Cardiac fibroblast (primary cell): ENCODE measurements around the gene CD4.

Experiments
- DNase-seq, 2 donors: peaks; one replicate each; pipeline versions ENCODE4 v3.0.0 to v3.0.0-alpha.2; 2010; ENCODE audit warnings: low read depth in 2 of 2
- H3K4me3 ChIP-seq, 2 donors: replicated peaks in 1 of 2; 1 replicate in 1 of 2; 2 replicates in 1 of 2; pipeline ENCODE4 v1.5.1; 2011; ENCODE audit warnings: low read depth in 2 of 2, low read length in 2 of 2, mild to moderate bottlenecking in 2 of 2, moderate library complexity in 1 of 2
- TF ChIP-seq, protein P1 (sequence below): IDR thresholded peaks from one replicate; pipeline ENCODE4 v1.5.1; 2011; ENCODE audit warnings: low read depth, mild to moderate bottlenecking, low read length, inconsistent platforms

The CD4 gene

DNA sequence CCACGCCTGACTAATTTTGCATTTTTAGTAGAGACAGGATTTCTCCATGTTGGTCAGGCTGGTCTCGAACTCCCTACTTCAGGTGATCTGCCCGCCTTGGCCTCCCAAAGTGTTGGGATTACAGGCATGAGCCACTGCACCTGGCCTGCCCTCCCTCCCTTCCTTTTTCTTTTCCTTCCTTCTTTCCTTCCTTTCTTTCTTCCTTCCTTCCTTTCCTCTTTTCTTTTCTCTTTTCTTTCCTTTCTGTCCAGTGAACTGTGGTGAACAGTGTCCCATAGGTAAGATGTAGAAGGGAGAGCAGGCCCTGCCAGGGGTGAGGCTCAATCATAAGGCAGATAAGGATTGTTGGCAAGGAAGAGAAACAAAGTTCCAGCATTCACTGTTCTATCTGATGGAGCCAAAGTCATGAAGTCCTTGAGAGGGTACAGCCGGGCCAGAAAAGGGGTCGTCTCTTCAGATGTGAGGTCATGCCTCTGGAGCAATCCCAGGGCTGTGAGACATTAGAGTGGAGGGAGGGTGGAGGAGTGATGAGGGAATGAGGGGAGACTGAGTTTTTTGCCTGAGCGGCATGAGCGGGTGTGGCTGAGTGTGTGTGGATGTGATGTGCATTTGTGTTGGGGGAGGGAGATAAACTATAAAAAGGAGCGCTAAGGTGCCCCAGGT, 32.2 kb upstream of the CD4 start:
- DNase-seq: no peak
- TF ChIP-seq, protein P1, sequence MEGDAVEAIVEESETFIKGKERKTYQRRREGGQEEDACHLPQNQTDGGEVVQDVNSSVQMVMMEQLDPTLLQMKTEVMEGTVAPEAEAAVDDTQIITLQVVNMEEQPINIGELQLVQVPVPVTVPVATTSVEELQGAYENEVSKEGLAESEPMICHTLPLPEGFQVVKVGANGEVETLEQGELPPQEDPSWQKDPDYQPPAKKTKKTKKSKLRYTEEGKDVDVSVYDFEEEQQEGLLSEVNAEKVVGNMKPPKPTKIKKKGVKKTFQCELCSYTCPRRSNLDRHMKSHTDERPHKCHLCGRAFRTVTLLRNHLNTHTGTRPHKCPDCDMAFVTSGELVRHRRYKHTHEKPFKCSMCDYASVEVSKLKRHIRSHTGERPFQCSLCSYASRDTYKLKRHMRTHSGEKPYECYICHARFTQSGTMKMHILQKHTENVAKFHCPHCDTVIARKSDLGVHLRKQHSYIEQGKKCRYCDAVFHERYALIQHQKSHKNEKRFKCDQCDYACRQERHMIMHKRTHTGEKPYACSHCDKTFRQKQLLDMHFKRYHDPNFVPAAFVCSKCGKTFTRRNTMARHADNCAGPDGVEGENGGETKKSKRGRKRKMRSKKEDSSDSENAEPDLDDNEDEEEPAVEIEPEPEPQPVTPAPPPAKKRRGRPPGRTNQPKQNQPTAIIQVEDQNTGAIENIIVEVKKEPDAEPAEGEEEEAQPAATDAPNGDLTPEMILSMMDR: no peak
- no peak overlapping the region for H3K4me3 ChIP-seq

DNA sequence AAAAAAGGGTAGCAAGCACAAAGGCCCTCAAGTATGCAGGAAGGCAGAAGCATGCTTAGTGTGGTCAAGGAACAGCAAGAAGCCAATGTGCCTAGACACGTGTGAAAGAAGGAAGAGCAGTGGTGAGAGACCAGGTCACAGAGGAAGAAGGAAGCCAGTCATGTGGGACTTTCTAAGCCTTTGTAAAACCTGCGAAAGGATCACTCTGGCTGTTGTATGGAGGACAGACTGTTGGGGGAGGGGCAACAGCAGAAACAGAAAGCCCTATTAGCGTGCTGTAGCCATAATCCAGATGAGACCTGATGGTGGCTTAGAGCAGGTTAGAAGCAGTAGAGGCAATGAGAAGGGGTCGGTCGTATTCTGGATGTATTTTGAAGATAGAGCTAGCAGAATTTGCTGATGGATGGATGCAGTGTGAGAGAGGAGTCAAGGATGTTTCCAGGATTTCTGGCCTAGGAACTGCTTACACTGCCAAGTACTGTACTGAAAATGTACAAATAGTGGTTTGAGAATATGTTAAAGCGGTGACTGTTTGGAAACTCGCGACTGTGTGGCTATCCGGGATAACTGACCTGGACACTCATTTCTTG, 30.7 kb upstream of the CD4 start:
- DNase-seq: no peak
- TF ChIP-seq, protein P1: no peak
- no peak overlapping the region for H3K4me3 ChIP-seq

DNA sequence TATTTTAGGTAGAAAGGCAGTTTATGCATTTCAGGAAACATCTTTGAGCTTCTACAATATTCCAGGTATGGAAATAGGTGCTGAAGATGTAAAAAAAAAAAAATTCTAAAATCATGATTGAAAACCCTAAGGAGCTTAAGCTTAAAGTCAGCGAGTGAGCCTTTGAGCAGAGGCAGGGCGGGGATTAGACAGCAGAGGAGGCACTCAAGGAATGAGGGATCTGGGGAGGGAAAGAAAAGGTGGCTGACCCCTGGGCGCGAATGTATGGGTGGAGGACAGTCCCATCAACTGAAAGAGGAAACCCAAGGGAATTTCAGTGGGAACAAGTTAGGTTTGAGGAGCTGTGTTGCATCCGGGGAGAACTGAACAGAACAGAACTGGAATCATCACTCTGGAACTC, 29.6 kb upstream of the CD4 start:
- TF ChIP-seq, protein P1: no peak
- H3K4me3 ChIP-seq: no peak overlapping the region
- no peak for DNase-seq

DNA sequence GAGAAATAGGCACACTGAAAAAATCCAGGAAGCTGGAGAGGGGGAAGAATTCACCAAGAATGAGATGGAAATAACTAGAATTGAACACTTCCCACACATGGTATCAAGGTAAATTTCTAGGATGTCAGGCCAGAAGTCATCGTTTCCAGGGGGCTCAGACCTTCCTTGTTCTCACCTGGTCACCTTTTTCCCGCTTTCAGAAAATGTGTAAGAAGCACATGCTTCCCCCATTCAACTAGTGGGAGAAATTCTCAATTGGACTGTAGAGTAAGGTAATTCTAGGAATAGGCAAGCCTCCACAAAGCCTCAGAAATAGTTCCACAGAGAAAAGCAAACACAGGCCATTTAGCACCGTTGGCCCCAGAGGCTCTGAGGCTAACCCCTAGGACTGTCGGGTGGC, 25.9 kb upstream of the CD4 start:
- H3K4me3 ChIP-seq: no peak overlapping the region
- no peak for DNase-seq
- TF ChIP-seq, protein P1: no peak

DNA sequence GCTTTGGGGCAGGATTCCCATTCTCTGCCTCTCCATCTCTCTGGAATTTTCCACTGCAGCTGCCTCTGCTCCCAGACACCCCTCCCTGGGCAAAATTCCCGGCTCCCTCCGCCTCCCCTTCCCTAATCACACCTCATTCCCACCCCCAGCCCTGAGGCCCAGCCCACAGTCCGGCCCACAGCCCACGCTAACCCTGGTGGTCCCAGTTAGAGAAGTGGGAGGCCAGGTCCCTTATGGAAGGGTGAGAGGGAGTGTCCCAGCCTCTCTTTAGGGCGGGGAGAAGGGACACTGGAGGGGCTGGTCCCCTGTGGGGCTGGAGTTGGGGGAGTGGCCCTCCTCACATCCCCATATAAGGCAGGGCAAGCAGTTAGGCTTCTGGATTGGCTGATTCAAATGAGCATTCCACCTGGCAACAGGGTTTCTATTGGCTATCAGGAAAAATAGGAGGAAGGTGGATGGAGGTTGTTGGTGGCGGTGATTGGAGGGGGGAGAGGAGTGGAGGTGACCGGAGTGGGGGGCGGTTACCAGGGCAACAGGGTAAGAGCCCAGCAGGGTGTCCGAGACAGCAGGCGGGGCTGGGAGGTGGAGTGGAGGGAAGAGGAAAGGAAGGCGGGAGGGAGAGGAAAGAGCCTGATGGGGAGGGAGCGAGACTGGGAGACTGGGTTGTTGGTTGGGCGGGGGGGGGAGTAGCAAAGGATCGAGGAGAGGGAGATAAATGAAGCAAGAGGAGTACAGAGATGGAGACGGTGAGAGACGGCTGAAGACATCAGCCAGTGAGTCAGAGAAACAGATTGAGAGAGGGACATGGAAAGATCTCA, 25.1 kb upstream of the CD4 start:
- peak; percentile 99 for DNase-seq
- H3K4me3 ChIP-seq: peak overlapping the region; percentile 8 to 27
- TF ChIP-seq, protein P1: no peak

DNA sequence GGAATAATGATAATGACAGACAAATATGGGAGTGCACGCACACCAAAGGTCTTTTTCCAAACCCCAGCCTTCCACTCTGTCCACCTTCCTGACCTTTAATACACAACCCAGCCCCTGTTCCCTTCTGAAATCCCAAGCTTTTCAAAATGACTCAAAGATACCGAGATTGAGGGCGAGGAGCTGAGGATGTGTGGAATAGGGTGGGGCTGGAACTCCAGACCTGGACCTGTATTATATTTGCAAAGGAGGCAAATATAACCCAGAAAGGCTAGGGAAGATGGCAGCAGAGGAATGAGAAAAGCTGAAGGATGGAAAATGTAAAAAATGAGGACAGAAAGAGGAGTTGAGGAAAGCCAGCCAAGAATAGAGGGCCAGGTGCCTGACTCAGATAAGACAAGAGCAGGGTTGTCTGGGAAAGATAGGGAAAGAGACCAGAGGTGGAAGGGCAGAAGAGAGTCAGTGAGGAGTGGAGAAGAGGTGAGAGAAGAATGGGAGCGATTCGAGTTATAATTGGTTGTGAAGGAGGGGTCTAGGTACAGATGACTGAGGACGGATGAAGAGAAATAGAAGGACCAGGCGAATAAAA, 24.2 kb upstream of the CD4 start:
- peak overlapping the region; percentile 90 to 91 for H3K4me3 ChIP-seq
- DNase-seq: no peak

More for the DNA sequence above, 24.2 kb upstream of the CD4 start:
- TF ChIP-seq, protein P1: no peak
